ENCODE data around the gene TNFRSF12A. TPM values are rescaled to one million over a fixed set of nuclear protein-coding genes. Genes with fewer than 3 reads are reported as not detected.
"Not testable (repeated sequence)": the region's sequence is repeated elsewhere in the genome, so short reads cannot be mapped to it uniquely, and the experiment has no call there.

The TNFRSF12A gene
- total RNA-seq, 2 donors from 2014 or later: 37.8 to 43.5 TPM

DNA sequence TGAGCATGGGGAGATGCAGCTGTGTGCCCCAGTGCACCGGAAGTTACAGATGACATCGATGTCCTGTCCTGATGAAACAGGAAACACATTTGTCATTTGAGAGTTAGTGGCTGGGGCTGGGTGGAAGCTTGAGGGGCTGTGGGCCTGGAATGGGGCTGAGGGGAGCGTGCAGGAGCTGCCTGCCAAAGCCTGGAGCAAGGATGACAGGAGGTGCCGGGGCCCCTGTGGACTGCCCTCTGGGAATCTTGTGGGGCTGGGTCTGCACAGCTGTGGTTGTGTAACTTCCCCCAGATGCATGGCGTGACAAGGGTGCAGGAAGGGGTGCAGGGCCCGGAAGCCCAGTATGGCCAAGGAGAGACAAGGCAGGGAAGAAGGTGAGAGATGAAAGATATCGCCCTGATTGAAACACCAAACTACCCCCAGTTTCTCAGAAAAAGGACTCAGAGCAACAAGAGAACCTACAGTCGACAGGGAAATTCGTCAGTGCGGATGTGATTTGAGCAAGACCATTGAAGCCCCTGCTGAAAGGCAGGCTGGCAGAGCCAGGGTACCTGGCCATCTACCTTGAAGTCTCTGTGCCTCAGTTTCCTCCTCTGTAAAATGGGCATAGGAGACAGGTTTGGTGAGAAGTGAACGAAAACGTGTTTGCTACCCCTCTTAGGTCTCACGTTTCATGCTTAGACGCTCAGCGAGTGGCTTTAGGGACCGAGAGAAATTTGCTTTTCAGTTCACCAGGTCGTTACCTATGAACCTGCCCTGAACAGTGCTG lies 35.0 kb downstream of the TNFRSF12A start:
- peaks cover 3% of the 10 kb centered on the region for H3K27me3 ChIP-seq (ENCODE audit: control insufficient read depth, insufficient read depth, low read length, poor library complexity, severe bottlenecking)
- Mint-ChIP-seq H3K27me3 (ENCODE audit: insufficient read depth) (peaks cover 39% of the 10 kb centered on the region), H3K9me3 (no peaks in the 10 kb centered on the region), H3K4me1 (peaks cover 7% of the 10 kb centered on the region), H3K27ac (no peak overlapping the region), H3K4me3 (no peak overlapping the region), H3K36me3 (ENCODE audit: low read depth) (peaks cover 18% of the 10 kb centered on the region)
- no peak overlapping the region for H3K4me3 ChIP-seq (ENCODE audit: low read length)
- TF ChIP-seq, protein P1, sequence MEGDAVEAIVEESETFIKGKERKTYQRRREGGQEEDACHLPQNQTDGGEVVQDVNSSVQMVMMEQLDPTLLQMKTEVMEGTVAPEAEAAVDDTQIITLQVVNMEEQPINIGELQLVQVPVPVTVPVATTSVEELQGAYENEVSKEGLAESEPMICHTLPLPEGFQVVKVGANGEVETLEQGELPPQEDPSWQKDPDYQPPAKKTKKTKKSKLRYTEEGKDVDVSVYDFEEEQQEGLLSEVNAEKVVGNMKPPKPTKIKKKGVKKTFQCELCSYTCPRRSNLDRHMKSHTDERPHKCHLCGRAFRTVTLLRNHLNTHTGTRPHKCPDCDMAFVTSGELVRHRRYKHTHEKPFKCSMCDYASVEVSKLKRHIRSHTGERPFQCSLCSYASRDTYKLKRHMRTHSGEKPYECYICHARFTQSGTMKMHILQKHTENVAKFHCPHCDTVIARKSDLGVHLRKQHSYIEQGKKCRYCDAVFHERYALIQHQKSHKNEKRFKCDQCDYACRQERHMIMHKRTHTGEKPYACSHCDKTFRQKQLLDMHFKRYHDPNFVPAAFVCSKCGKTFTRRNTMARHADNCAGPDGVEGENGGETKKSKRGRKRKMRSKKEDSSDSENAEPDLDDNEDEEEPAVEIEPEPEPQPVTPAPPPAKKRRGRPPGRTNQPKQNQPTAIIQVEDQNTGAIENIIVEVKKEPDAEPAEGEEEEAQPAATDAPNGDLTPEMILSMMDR (conservative IDR thresholded peaks at IDR 0.05): no peak
- 88 to 90% methylated on average over 16 to 17 of the region's 17 CpGs for WGBS, 2 experiments (ENCODE audit: insufficient coverage in 1 of 2, insufficient read length in 1 of 2)
- H3K9me3 ChIP-seq (ENCODE audit: control insufficient read depth, low read length): no peaks in the 10 kb centered on the region
- no peak for DNase-seq
- H3K9ac ChIP-seq (ENCODE audit: extremely low read depth, low read length, poor library complexity, severe bottlenecking): no peak overlapping the region
- H3K27ac ChIP-seq (ENCODE audit: low read depth, low read length): no peak overlapping the region
- no peaks in the 10 kb centered on the region for H3K4me1 ChIP-seq (ENCODE audit: control insufficient read depth, insufficient read depth, low read length)
- H3K36me3 ChIP-seq (ENCODE audit: control insufficient read depth, insufficient read depth, low read length): no peaks in the 10 kb centered on the region

- DNase-seq; H3K4me1 ChIP-seq (ENCODE audit: control insufficient read depth, insufficient read depth, low read length); H3K9me3 ChIP-seq (ENCODE audit: control insufficient read depth, low read length); H3K27ac ChIP-seq (ENCODE audit: low read depth, low read length); H3K4me1 Mint-ChIP-seq; H3K27me3 ChIP-seq (ENCODE audit: control insufficient read depth, insufficient read depth, low read length, poor library complexity, severe bottlenecking); H3K9ac ChIP-seq (ENCODE audit: extremely low read depth, low read length, poor library complexity, severe bottlenecking); H3K27ac Mint-ChIP-seq; H3K9me3 Mint-ChIP-seq; H3K4me3 ChIP-seq (ENCODE audit: low read length); H3K4me3 Mint-ChIP-seq; H3K36me3 ChIP-seq (ENCODE audit: control insufficient read depth, insufficient read depth, low read length): not testable (repeated sequence)
- 73 to 100% methylated on average over 1 to 9 of the region's 9 CpGs for WGBS, 2 experiments (ENCODE audit: insufficient coverage in 1 of 2, insufficient read length in 1 of 2)
- Mint-ChIP-seq H3K27me3 (ENCODE audit: insufficient read depth) (peaks cover 36% of the 10 kb centered on the region), H3K36me3 (ENCODE audit: low read depth) (peaks cover 18% of the 10 kb centered on the region)
Observed at GRCh38 chr16:3055734-3056115, 35.6 kb downstream of the TNFRSF12A start.

- H3K4me3 Mint-ChIP-seq: no peak overlapping the region
- TF ChIP-seq, protein P1 (conservative IDR thresholded peaks at IDR 0.05): no peak
- DNase-seq: no peak
Observed at GRCh38 chr16:3056336-3057180, 36.4 kb downstream of the TNFRSF12A start.

More at GRCh38 chr16:3056336-3057180, 36.4 kb downstream of the TNFRSF12A start:
- no peaks in the 10 kb centered on the region for H3K9me3 Mint-ChIP-seq
- no peak overlapping the region for H3K9ac ChIP-seq (ENCODE audit: extremely low read depth, low read length, poor library complexity, severe bottlenecking)
- peaks cover 4% of the 10 kb centered on the region for H3K27me3 ChIP-seq (ENCODE audit: control insufficient read depth, insufficient read depth, low read length, poor library complexity, severe bottlenecking)
- peaks cover 7% of the 10 kb centered on the region for H3K4me1 Mint-ChIP-seq
- no peaks in the 10 kb centered on the region for H3K9me3 ChIP-seq (ENCODE audit: control insufficient read depth, low read length)
- H3K4me3 ChIP-seq (ENCODE audit: low read length): no peak overlapping the region
- no peak overlapping the region for H3K27ac Mint-ChIP-seq
- peaks cover 29% of the 10 kb centered on the region for H3K27me3 Mint-ChIP-seq (ENCODE audit: insufficient read depth)
- H3K36me3 ChIP-seq (ENCODE audit: control insufficient read depth, insufficient read depth, low read length): no peaks in the 10 kb centered on the region
- H3K4me1 ChIP-seq (ENCODE audit: control insufficient read depth, insufficient read depth, low read length): no peaks in the 10 kb centered on the region
- H3K27ac ChIP-seq (ENCODE audit: low read depth, low read length): no peak overlapping the region
- peaks cover 18% of the 10 kb centered on the region for H3K36me3 Mint-ChIP-seq (ENCODE audit: low read depth)
- WGBS, 2 experiments (ENCODE audit: insufficient coverage in 1 of 2, insufficient read length in 1 of 2): 94 to 95% methylated on average over 12 to 19 of the region's 19 CpGs
